ENCODE measurements around the gene FUT9.

Gene FUT9

GRCh38 chr6:95994151-95994550 is 21.6 kb upstream of the FUT9 start:
- no peak for DNase-seq (ENCODE audit: extremely low read depth, insufficient read length)
- Histone ChIP-seq H3K36me3 (ENCODE audit: control insufficient read depth, insufficient read depth, low read length) (no peaks in the 10 kb centered on the region), H3K27me3 (replicated peaks; ENCODE audit: control insufficient read depth, insufficient read depth, low read length) (no peaks in the 10 kb centered on the region), H3K4me3 (replicated peaks; ENCODE audit: low read depth, low read length) (no peak overlapping the region)
- TF ChIP-seq, protein P1, sequence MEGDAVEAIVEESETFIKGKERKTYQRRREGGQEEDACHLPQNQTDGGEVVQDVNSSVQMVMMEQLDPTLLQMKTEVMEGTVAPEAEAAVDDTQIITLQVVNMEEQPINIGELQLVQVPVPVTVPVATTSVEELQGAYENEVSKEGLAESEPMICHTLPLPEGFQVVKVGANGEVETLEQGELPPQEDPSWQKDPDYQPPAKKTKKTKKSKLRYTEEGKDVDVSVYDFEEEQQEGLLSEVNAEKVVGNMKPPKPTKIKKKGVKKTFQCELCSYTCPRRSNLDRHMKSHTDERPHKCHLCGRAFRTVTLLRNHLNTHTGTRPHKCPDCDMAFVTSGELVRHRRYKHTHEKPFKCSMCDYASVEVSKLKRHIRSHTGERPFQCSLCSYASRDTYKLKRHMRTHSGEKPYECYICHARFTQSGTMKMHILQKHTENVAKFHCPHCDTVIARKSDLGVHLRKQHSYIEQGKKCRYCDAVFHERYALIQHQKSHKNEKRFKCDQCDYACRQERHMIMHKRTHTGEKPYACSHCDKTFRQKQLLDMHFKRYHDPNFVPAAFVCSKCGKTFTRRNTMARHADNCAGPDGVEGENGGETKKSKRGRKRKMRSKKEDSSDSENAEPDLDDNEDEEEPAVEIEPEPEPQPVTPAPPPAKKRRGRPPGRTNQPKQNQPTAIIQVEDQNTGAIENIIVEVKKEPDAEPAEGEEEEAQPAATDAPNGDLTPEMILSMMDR (IDR thresholded peaks at IDR 0.05; ENCODE audit: insufficient read depth, low read length, poor library complexity, severe bottlenecking): no peak

DNA sequence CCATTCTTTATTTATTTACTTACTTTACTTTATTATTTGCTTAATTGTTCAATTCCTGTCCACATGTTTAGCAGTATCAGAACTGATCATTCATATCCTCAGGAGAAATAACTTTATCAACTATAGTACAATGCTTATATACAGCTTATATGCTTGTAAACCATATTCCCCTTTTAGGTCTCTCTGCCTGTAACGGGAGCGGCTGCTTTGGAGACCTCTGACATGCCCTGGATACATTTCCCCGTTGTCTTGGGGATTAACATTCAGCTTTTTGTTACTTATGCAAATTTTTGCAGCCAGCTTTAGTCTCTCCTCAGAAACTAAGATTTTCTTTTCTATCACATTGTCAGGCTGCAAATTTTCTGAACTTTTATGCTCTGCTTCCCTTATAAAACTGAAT is 17.6 kb upstream of the FUT9 start:
- Histone ChIP-seq H3K4me3 (replicated peaks; ENCODE audit: low read depth, low read length) (no peak overlapping the region), H3K36me3 (ENCODE audit: control insufficient read depth, insufficient read depth, low read length) (no peaks in the 10 kb centered on the region), H3K27me3 (replicated peaks; ENCODE audit: control insufficient read depth, insufficient read depth, low read length) (no peaks in the 10 kb centered on the region)
- no peak for DNase-seq (ENCODE audit: extremely low read depth, insufficient read length)
- TF ChIP-seq, protein P1 (IDR thresholded peaks at IDR 0.05; ENCODE audit: insufficient read depth, low read length, poor library complexity, severe bottlenecking): no peak

GRCh38 chr6:96001891-96002575 is 13.7 kb upstream of the FUT9 start:
- DNase-seq (ENCODE audit: extremely low read depth, insufficient read length): no peak
- Histone ChIP-seq H3K36me3 (ENCODE audit: control insufficient read depth, insufficient read depth, low read length) (no peaks in the 10 kb centered on the region), H3K4me3 (replicated peaks; ENCODE audit: low read depth, low read length) (no peak overlapping the region), H3K27me3 (replicated peaks; ENCODE audit: control insufficient read depth, insufficient read depth, low read length) (no peaks in the 10 kb centered on the region)
- TF ChIP-seq, protein P1 (IDR thresholded peaks at IDR 0.05; ENCODE audit: insufficient read depth, low read length, poor library complexity, severe bottlenecking): no peak

GRCh38 chr6:96002576-96002910 is 13.2 kb upstream of the FUT9 start:
- no peaks in the 10 kb centered on the region for H3K27me3 ChIP-seq (replicated peaks; ENCODE audit: control insufficient read depth, insufficient read depth, low read length)
- H3K4me3 ChIP-seq (replicated peaks; ENCODE audit: low read depth, low read length): no peak overlapping the region
- H3K36me3 ChIP-seq (ENCODE audit: control insufficient read depth, insufficient read depth, low read length): no peaks in the 10 kb centered on the region
- no peak for DNase-seq (ENCODE audit: extremely low read depth, insufficient read length)
- TF ChIP-seq, protein P1 (IDR thresholded peaks at IDR 0.05; ENCODE audit: insufficient read depth, low read length, poor library complexity, severe bottlenecking): no peak

DNA sequence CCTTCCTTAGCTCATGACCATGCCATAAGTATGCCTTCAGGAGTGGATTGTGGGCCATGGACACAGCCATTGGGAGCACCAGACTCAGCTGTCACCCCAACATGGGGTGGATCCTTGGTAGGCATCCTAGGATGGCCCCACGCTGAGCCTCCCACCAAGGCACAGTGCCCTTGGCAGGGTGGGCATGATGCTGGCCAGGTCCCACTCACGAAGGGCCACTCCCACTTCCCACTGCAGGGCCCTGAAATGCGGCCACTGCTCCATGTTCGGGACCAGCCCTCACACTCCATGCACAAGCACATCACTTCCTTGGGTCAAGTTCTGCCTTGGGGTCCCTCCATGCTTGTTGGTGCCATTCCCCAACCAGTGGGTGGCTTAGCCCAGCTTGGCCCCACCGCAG is 12.9 kb upstream of the FUT9 start:
- Histone ChIP-seq H3K4me3 (replicated peaks; ENCODE audit: low read depth, low read length) (no peak overlapping the region), H3K36me3 (ENCODE audit: control insufficient read depth, insufficient read depth, low read length) (no peaks in the 10 kb centered on the region), H3K27me3 (replicated peaks; ENCODE audit: control insufficient read depth, insufficient read depth, low read length) (no peaks in the 10 kb centered on the region)
- TF ChIP-seq, protein P1 (IDR thresholded peaks at IDR 0.05; ENCODE audit: insufficient read depth, low read length, poor library complexity, severe bottlenecking): no peak
- no peak for DNase-seq (ENCODE audit: extremely low read depth, insufficient read length)

DNA sequence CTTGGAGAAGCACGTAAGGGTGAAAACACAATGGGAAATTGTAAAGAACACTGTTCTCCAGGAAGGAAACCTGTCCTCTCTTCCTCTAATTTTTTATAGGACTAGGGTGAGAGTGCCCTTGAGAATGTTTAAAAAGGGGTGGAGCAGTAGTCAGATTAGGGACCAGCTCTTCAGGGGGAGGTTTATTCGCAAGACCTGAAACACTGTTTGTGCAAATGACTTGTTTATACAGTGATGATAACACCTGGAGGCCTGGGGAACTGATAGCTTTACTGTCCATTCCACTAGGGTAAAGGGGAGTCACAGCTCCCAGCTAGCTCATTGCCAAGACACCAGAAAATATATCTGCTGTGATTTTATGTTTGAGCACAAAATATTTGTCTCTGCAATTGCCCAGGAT is 8.1 kb upstream of the FUT9 start:
- no peak for DNase-seq (ENCODE audit: extremely low read depth, insufficient read length)
- Histone ChIP-seq H3K27me3 (replicated peaks; ENCODE audit: control insufficient read depth, insufficient read depth, low read length) (no peaks in the 10 kb centered on the region), H3K36me3 (ENCODE audit: control insufficient read depth, insufficient read depth, low read length) (no peaks in the 10 kb centered on the region), H3K4me3 (replicated peaks; ENCODE audit: low read depth, low read length) (no peak overlapping the region)
- TF ChIP-seq, protein P1 (IDR thresholded peaks at IDR 0.05; ENCODE audit: insufficient read depth, low read length, poor library complexity, severe bottlenecking): no peak
